ENCODE results near the gene CLCN4.

Gene CLCN4

GRCh38 chrX:10121787-10122186 is 35.0 kb upstream of the CLCN4 start:
- H3K9me3 ChIP-seq (ENCODE audit: insufficient read depth, low read depth, low read length), result no peaks in the 10 kb centered on the region

DNA sequence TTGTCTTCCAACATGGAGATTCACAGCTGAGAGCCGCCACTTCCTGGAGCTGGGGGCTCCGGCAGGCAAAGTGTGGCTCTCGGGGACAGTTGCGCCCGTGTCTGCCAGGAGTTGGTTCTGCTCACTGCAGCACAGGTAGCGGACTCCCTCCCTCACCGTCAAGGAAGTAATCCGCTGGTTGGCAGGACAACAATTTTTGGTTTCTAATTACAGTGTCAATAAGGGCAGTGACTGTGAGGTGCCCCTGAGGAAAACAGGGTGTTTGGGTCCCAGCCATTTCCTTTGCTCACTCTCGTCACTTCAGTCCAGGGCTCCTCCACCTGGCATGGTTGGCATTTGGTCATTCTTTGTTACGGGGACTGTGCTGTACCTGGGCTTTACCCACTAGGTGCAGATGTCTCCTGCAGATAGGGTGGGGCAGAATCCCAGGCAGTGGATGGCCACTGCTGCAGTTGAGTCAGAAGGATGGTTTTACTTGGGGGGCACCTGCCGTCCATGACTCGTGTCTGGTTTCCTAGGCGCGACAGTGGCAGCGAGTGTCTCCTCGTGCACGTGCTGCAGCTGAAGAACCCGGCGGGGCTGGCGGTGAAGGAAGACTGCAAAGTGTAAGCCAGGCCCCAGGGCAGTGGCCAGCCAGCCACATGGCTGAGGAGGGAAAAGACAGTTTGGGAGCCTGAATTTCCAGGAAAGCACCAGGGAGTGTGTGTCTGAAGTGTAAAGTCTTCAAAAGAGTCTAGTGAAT is 32.1 kb upstream of the CLCN4 start:
- Histone ChIP-seq H3K9me2 (replicated peaks; ENCODE audit: low read depth, low read length) (no peaks in the 10 kb centered on the region), H3F3A (ENCODE audit: low read depth) (no peaks in the 10 kb centered on the region), H3K4me3 (ENCODE audit: low read length, poor library complexity, severe bottlenecking) (no peak overlapping the region), H3K79me2 (ENCODE audit: insufficient read depth, low read length) (no peaks in the 10 kb centered on the region), H3K27me3 (ENCODE audit: insufficient read depth, low read length, poor library complexity, severe bottlenecking) (no peaks in the 10 kb centered on the region), H3K4me1 (ENCODE audit: insufficient read depth, low read length, poor library complexity, severe bottlenecking) (no peaks in the 10 kb centered on the region), H3K9me3 (ENCODE audit: insufficient read depth, low read depth, low read length) (no peaks in the 10 kb centered on the region), H3K36me3 (ENCODE audit: insufficient read depth, low read length) (no peaks in the 10 kb centered on the region), H3K4me2 (ENCODE audit: low read depth, low read length, poor library complexity, severe bottlenecking) (no peak overlapping the region), H3K9ac (ENCODE audit: low read depth, low read length, poor library complexity, severe bottlenecking) (no peak overlapping the region), H4K20me1 (ENCODE audit: insufficient read depth, low read length, poor library complexity, severe bottlenecking) (no peaks in the 10 kb centered on the region), H2AFZ (ENCODE audit: low read length) (no peak overlapping the region)
- TF ChIP-seq CTCF (conservative IDR thresholded peaks at IDR 0.05; ENCODE audit: low read length) (no peak), EZH2phosphoT487 (IDR thresholded peaks at IDR 0.05; ENCODE audit: borderline replicate concordance) (no peak)

More at GRCh38 chrX:10121787-10122186, 35.0 kb upstream of the CLCN4 start:
- H3K4me3 ChIP-seq (ENCODE audit: low read length, poor library complexity, severe bottlenecking), result no peak overlapping the region
- H3K9me2 ChIP-seq (replicated peaks; ENCODE audit: low read depth, low read length), result no peaks in the 10 kb centered on the region
- no peaks in the 10 kb centered on the region for H4K20me1 ChIP-seq (ENCODE audit: insufficient read depth, low read length, poor library complexity, severe bottlenecking)
- H3K4me1 ChIP-seq (ENCODE audit: insufficient read depth, low read length, poor library complexity, severe bottlenecking), result no peaks in the 10 kb centered on the region
- no peaks in the 10 kb centered on the region for H3K27me3 ChIP-seq (ENCODE audit: insufficient read depth, low read length, poor library complexity, severe bottlenecking)
- no peaks in the 10 kb centered on the region for H3K79me2 ChIP-seq (ENCODE audit: insufficient read depth, low read length)
- peaks cover 7% of the 10 kb centered on the region; the same call in 1 of the 2 replicates for H3K36me3 ChIP-seq (ENCODE audit: insufficient read depth, low read length)
- no peak overlapping the region for H3K9ac ChIP-seq (ENCODE audit: low read depth, low read length, poor library complexity, severe bottlenecking)
- TF ChIP-seq EZH2phosphoT487 (IDR thresholded peaks at IDR 0.05; ENCODE audit: borderline replicate concordance) (no peak), CTCF (conservative IDR thresholded peaks at IDR 0.05; ENCODE audit: low read length) (no peak)
- H2AFZ ChIP-seq (ENCODE audit: low read length), result no peak overlapping the region
- no peaks in the 10 kb centered on the region for H3F3A ChIP-seq (ENCODE audit: low read depth)
- H3K4me2 ChIP-seq (ENCODE audit: low read depth, low read length, poor library complexity, severe bottlenecking), result no peak overlapping the region

- Histone ChIP-seq H3K9me2 (replicated peaks; ENCODE audit: low read depth, low read length) (no peaks in the 10 kb centered on the region), H3K4me1 (ENCODE audit: insufficient read depth, low read length, poor library complexity, severe bottlenecking) (no peaks in the 10 kb centered on the region), H3K79me2 (ENCODE audit: insufficient read depth, low read length) (no peaks in the 10 kb centered on the region), H3K27me3 (ENCODE audit: insufficient read depth, low read length, poor library complexity, severe bottlenecking) (no peaks in the 10 kb centered on the region), H2AFZ (ENCODE audit: low read length) (no peak overlapping the region), H3F3A (ENCODE audit: low read depth) (no peaks in the 10 kb centered on the region), H3K9me3 (ENCODE audit: insufficient read depth, low read depth, low read length) (no peaks in the 10 kb centered on the region), H3K4me3 (ENCODE audit: low read length, poor library complexity, severe bottlenecking) (no peak overlapping the region), H3K4me2 (ENCODE audit: low read depth, low read length, poor library complexity, severe bottlenecking) (no peak overlapping the region), H4K20me1 (ENCODE audit: insufficient read depth, low read length, poor library complexity, severe bottlenecking) (no peaks in the 10 kb centered on the region), H3K9ac (ENCODE audit: low read depth, low read length, poor library complexity, severe bottlenecking) (no peak overlapping the region), H3K36me3 (ENCODE audit: insufficient read depth, low read length) (no peaks in the 10 kb centered on the region)
- TF ChIP-seq CTCF (conservative IDR thresholded peaks at IDR 0.05; ENCODE audit: low read length) (no peak), EZH2phosphoT487 (IDR thresholded peaks at IDR 0.05; ENCODE audit: borderline replicate concordance) (no peak)
Observed at GRCh38 chrX:10125248-10125615, 31.5 kb upstream of the CLCN4 start.
